HG03066 (cell line): ENCODE data around the gene EGF.
"Not testable (repeated sequence)": the region's sequence is repeated elsewhere in the genome, so short reads cannot be mapped to it uniquely, and the experiment has no call there.

ENCODE experiments used
- ATAC-seq: cut with Tn5 transposase; IDR thresholded peaks from one replicate; pipeline ENCODE4 v1.9.1; 2021; ENCODE audit warnings: low read depth; ENCODE audit not compliant: unreplicated experiment

Gene EGF

GRCh38 chr4:110022457-110022856 is 109.8 kb downstream of the EGF start:
- ATAC-seq, result no peak

DNA sequence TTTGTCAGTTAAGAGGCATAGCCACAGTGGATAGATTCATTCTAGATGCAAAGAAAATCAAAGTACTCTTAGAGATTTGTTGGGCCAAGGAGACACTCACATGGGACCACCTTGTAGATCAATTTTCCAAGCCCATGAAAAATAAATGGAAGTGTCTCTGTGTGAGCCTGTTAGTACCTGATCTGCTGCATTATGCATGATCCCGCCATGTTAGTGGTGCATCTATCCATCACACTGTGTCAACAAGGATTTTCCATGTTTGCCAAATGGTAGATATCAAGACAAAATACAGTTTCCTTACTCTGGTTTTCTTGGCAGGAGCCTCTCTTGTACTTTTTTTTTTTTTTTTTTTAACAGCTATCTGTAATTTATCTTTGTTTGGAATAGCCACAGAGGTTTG is 112.4 kb downstream of the EGF start:
- ATAC-seq, result no peak

GRCh38 chr4:110025718-110026117 is 113.0 kb downstream of the EGF start:
- no peak for ATAC-seq

DNA sequence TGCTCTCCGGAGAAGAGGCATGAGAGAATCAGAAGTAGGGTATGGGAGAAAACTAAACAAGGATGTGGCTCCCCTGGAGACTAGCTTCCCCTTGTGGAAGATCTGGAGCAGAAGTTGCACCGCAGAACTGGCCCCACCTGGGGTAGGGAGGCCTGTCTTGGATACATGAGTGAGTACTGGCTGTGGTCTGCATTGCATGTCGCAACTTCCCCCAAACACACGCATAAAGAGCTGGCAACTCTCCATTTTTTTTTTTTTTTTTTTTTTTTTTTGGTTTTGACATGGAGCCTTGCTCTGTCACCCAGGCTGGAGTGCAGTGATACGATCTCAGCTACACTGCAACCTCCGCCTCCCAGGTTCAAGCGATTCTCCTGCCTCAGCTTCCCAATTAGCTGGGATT is 119.9 kb downstream of the EGF start:
- no peak for ATAC-seq

DNA sequence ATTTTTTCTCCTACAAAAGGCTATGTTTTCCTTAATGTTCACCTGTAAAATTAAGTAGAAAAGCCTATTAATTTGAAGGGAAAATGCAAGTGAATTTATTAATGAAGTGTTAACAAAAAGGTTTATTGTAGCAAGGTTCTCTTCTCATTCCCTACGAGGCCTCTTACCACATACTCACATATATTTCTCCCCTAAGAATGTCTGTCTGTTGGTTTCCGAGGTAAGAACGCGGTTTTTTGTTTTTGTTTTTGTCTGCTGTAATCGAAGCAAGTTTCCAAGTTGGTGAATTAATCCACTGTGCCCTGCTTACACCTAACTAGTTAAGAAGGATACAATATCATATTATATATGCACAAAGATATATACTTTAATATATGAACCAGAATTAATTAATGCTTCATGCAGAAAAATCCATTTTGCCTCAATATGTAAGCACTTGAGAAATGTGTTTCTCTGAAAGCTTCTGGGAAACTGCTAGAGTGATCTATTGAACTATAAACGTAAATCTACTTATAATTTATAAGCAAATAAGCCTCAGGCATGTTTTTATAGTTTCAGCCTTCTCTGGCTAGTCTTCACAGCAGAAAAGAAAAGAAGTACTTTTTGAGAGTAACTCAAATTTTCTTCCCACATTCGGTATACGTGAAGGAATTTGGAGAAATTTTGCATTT is 120.8 kb downstream of the EGF start:
- ATAC-seq, result no peak

DNA sequence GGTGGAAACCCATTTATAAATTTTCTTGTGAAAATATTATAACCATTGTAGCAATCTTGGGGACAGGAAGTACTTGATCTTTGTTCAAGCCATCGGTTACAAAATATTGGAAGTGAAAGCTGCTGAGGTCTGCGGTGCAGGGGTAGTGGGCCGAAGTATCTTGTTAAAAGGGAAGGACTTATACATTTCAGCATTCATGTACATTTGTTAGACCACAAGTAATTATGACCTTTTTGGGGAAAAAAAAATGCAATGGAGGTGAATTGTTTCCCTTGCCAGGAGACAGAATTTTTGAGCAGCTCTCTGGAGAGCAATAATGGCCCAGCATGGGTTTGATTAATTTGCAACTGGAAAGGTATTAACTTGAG is 121.3 kb downstream of the EGF start:
- peak; percentile 98 for ATAC-seq

GRCh38 chr4:110039164-110039563 is 126.5 kb downstream of the EGF start:
- not testable (repeated sequence) for ATAC-seq

GRCh38 chr4:110041735-110042134 is 129.1 kb downstream of the EGF start:
- no peak for ATAC-seq

- ATAC-seq, result no peak
These were observed 130.1 kb downstream of the EGF start for GRCh38 chr4:110042545-110043517.

DNA sequence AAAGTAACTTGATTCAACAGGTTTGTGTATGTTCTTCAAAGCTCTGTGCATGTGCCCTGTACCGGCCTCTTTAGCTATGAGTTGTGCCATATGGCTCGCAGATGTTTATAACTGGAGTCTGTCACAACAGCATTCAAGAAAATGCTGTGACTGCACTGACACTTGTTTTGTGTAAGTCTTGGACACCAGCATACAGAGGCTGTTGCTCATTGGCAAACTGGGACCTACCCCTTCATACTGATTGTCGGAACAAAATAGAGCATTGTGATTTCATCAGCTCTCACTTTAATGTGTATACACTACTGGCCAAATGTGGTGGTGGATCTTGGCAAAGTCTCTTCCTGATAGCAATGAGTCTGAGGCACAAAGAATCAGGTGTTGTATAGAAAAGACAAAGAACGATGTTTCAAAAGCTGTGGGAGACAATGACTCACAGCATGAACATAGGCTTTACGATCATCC is 133.9 kb downstream of the EGF start:
- no peak for ATAC-seq

GRCh38 chr4:110049951-110050925 is 137.6 kb downstream of the EGF start:
- peak; percentile 79 for ATAC-seq

DNA sequence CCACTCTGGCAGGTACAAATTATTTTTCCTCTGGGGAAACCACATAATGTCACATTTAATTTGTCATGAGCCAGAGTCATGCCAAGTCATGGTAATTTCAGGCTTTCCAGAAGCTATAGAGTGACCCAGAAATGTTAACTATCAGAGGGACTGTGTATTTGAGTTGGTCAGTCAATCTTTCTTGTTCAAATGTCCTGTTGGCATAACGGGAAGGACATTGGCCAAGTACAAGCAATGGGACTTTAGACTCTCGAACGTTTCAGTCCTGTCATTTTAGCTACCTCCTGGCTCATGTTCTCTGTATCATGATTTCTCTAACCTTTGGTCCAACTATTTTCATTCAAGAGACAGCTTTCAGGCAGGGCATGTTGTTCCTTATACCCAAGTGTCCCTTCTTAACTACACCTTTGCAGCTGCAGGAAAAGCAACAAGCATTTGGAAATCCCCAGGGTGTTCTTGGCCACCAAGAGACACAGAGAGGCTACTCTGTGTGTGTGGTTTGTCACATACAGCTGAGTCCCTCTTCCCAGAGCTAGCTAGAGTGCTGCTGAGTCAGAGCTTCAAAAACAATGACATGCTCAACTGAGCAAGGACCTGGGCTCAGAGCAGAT is 142.6 kb downstream of the EGF start:
- ATAC-seq, result peak; percentile 70

DNA sequence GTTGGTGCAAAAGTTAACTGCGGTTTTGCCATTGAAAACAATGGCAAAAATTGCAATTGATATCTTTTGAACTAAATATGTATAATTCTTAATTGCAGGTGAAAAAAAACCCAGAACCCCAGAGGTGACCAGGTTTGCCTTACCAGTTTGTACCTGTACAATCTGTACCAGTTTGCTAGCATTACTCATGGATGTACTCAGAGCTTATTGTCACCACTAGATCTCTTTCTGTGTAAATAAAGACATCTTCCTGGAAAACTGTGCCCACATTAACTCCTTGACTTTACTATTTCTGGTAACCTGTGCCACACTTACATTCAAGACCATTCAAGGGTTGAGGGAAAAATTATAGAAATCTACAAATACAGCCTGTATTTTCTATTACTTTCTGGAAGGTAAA is 146.0 kb downstream of the EGF start:
- ATAC-seq, result no peak

DNA sequence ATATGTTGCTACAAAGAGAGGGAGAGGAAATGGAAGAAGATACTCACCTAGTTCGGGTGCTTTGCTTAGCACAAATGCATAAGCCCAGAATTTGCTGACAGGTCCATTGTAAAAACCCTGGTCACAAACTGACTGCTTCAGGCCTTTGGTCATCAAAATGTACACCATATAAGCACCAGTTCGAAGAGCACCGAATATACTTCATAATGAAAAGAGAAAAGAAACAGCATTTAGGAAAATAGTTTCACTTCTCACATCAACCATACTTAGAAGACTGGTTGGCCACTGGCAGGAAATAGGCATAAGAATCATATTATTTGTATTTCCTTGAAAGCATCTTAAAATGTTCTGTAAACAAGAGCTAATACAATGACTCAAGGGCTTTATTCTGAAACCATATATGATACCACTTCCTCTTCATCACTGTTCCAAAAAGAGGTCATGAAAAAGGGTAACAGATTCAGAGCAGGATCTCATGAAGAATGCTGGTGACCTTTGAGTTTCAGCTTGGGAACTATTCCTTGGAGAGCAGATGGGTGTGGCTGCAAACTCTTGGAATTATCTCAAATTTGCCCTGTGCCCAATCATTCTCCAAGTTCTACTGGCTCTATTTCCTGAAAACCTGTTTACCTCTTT is 147.0 kb downstream of the EGF start:
- ATAC-seq, result peak; percentile 81

GRCh38 chr4:110061076-110061475 is 148.4 kb downstream of the EGF start:
- no peak for ATAC-seq
